MM.1S (cell line): ENCODE data around the gene RPS3.

Experiments
- DNase-seq: peaks from one replicate; pipeline ENCODE4 v3.0.0-alpha.2; 2015
- H2AFZ ChIP-seq: fragments of 300-600 bp; sonication (generic); 2 replicates; pipeline ENCODE4 v1.6.0; 2016; ENCODE audit warnings: antibody characterized with exemption, low read length
- H3F3A ChIP-seq: fragments of 300-600 bp; sonication (generic); 2 replicates; pipeline ENCODE4 v1.6.1; 2016; ENCODE audit warnings: mild to moderate bottlenecking, antibody characterized with exemption, low read length, moderate library complexity, mixed read lengths; ENCODE audit not compliant: insufficient read depth
- H3K27ac ChIP-seq: fragments of 300-600 bp; sonication (generic); 2 replicates; pipeline ENCODE4 v1.5.1; 2016; ENCODE audit warnings: mild to moderate bottlenecking, low read length
- H3K27me3 ChIP-seq: fragments of 300-600 bp; sonication (generic); replicated peaks from 2 replicates; pipeline ENCODE4 v1.6.0; 2016; ENCODE audit warnings: low read length; ENCODE audit not compliant: insufficient read depth
- H3K36me3 ChIP-seq: fragments of 300-600 bp; sonication (generic); replicated peaks from 2 replicates; pipeline ENCODE4 v1.6.1; 2016; ENCODE audit warnings: mild to moderate bottlenecking, low read length, mixed read lengths; ENCODE audit not compliant: insufficient read depth
- H3K4me1 ChIP-seq: fragments of 300-600 bp; sonication (generic); 2 replicates; pipeline ENCODE4 v1.6.1; 2016; ENCODE audit warnings: low read length, mixed read lengths
- H3K4me2 ChIP-seq: fragments of 300-600 bp; sonication (generic); 2 replicates; pipeline ENCODE4 v1.6.0; 2016; ENCODE audit warnings: low read depth, low read length
- H3K4me3 ChIP-seq: fragments of 300-600 bp; sonication (generic); 2 replicates; pipeline ENCODE4 v1.5.1; 2016; ENCODE audit warnings: low read length, mixed read lengths
- H3K79me2 ChIP-seq: fragments of 300-600 bp; sonication (generic); 2 replicates; pipeline ENCODE4 v1.6.1; 2016; ENCODE audit warnings: mixed run types, low read length, mixed read lengths
- H3K9ac ChIP-seq: fragments of 300-600 bp; sonication (generic); 2 replicates; pipeline ENCODE4 v1.6.1; 2016; ENCODE audit warnings: low read length, mixed read lengths
- H3K9me2 ChIP-seq: fragments of 300-600 bp; sonication (generic); replicated peaks from 2 replicates; pipeline ENCODE4 v1.6.1; 2016; ENCODE audit warnings: mild to moderate bottlenecking, low read length, mixed read lengths; ENCODE audit not compliant: insufficient read depth
- H3K9me3 ChIP-seq: fragments of 300-600 bp; sonication (generic); replicated peaks from 2 replicates; pipeline ENCODE4 v1.6.1; 2016; ENCODE audit warnings: mild to moderate bottlenecking, low read length, mixed read lengths; ENCODE audit not compliant: insufficient read depth
- H4K20me1 ChIP-seq: fragments of 300-600 bp; sonication (generic); 2 replicates; pipeline ENCODE4 v1.6.1; 2016; ENCODE audit warnings: mild to moderate bottlenecking, low read length, moderate library complexity, mixed read lengths; ENCODE audit not compliant: insufficient read depth
- CTCF ChIP-seq: fragments of 300-600 bp; sonication (generic); IDR thresholded peaks from 2 replicates; pipeline ENCODE4 v1.5.1; 2016; ENCODE audit warnings: antibody characterized with exemption, low read length, mixed read lengths
- EZH2 ChIP-seq: fragments of 300-600 bp; sonication (generic); optimal IDR thresholded peaks from 2 replicates; pipeline ENCODE3; 2017; ENCODE audit warnings: low read depth, mild to moderate bottlenecking, antibody characterized with exemption, low read length, mixed read lengths
- EZH2phosphoT487 ChIP-seq: fragments of 300-600 bp; sonication (generic); IDR thresholded peaks from 2 replicates; pipeline ENCODE4 v1.6.1; 2018; ENCODE audit warnings: antibody characterized with exemption, low read length

The RPS3 gene

DNA sequence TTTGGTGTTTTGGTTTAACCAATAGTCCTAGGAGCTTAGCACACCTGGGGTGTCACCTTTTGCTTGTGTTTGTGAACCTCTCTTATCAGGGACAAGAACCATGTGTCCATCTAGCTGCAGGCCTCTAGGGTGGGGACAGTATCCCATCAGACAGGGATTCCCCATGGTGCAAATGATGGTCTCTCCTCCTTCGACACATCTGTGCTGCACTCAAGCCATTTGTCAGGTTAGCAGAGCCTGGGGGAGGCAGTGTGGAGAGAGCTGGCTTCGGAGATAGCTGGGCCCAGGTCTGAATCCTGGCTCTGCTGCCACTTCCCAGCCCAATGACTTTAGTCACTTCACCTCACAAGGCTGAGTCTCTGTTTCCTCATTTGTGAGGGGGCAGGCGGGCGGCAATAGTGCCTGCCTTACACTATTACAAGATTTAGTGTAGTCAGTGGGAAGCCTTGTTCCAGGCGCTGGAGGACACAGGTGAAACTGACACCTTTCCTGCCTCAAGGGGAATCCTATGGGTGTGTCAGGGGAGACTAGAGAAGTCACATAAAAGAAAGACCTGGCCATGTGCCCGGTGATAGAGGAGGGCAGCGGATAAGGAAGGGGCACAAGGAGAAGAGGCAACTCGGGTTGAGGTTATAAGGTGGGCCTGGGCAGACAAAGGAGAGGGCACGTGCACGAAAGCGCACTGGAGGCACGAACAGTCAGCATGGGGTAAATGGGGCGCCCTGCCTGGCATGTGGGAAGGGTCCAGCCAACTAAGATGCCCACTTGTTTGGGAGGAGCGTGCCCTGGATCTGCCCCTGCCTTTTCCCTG, 21.1 kb downstream of the RPS3 start:
- H3K79me2 ChIP-seq = no peaks in the 10 kb centered on the region
- TF ChIP-seq CTCF (no peak), EZH2 (no peak), EZH2phosphoT487 (no peak)
- H3K4me3 ChIP-seq = no peak overlapping the region
- H3K4me2 ChIP-seq = no peak overlapping the region
- H3F3A ChIP-seq = peaks cover 6% of the 10 kb centered on the region; the same call in 1 of the 2 replicates
- DNase-seq = no peak
- H3K9ac ChIP-seq = no peak overlapping the region
- H3K9me3 ChIP-seq = no peaks in the 10 kb centered on the region
- no peak overlapping the region for H3K27ac ChIP-seq
- H2AFZ ChIP-seq = no peak overlapping the region
- H3K9me2 ChIP-seq = no peaks in the 10 kb centered on the region
- H3K36me3 ChIP-seq = no peaks in the 10 kb centered on the region
- no peaks in the 10 kb centered on the region for H3K27me3 ChIP-seq
- no peaks in the 10 kb centered on the region for H3K4me1 ChIP-seq
- H4K20me1 ChIP-seq = no peaks in the 10 kb centered on the region

DNA sequence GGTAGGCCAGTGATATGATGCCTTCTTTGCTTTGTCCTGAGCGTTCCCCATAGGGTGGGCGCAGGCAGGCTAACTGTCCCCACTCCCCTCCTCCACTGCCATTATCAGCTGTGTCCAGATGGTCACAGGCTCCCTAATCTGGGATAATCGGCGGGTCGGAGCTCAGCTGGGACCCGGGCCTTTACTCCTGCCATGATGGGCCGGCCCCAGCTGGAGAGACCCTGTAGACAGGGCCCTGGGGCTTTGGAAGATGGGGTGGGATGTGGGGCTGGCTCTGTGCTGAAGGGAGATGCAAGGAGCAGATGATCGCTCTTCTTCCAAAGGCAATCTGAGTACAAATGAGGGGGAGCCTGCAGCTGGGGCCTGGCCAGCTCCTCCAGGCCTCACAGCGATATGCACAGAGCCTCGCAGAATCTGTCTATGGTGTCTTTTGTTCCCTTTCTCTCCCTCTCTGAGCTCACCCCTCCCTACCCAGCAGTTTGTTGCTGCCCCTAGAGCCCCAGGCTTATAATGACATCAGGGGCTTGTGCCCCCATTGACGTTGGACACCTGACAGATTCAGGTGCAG, 21.8 kb downstream of the RPS3 start:
- no peak overlapping the region for H3K9ac ChIP-seq
- no peaks in the 10 kb centered on the region for H3K9me3 ChIP-seq
- H3K27ac ChIP-seq = no peak overlapping the region
- no peak overlapping the region for H2AFZ ChIP-seq
- TF ChIP-seq EZH2phosphoT487 (no peak), CTCF (no peak), EZH2 (no peak)
- H3K4me3 ChIP-seq = no peak overlapping the region
- H3K79me2 ChIP-seq = no peaks in the 10 kb centered on the region
- DNase-seq = no peak
- H3K4me2 ChIP-seq = no peak overlapping the region
- no peaks in the 10 kb centered on the region for H3K9me2 ChIP-seq
- H3K27me3 ChIP-seq = no peaks in the 10 kb centered on the region
- peaks cover 6% of the 10 kb centered on the region; the same call in 1 of the 2 replicates for H3F3A ChIP-seq
- no peaks in the 10 kb centered on the region for H3K4me1 ChIP-seq
- H4K20me1 ChIP-seq = no peaks in the 10 kb centered on the region
- no peaks in the 10 kb centered on the region for H3K36me3 ChIP-seq

DNA sequence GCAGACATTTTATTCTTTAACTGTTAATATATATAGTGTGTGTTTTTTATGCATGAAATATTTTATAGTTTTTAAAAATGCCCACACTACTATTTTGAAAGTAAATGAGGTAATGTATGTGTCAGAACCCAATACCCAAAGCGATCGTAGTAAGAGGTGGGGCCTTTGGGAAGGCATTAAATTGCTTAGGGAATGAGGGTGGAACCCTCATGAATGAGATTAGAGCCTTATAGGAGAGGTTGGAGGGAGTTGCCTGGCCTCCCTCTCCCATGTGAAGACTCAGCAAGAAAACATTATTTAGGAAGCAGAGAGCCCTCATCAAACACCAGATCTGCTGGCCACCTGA, 22.6 kb downstream of the RPS3 start:
- Histone ChIP-seq H2AFZ (no peak overlapping the region), H3K4me2 (no peak overlapping the region), H3K79me2 (no peaks in the 10 kb centered on the region), H3K27ac (no peak overlapping the region), H3K36me3 (no peaks in the 10 kb centered on the region), H3K9ac (no peak overlapping the region), H3K4me3 (no peak overlapping the region), H3K9me2 (no peaks in the 10 kb centered on the region), H3K4me1 (no peaks in the 10 kb centered on the region), H3K9me3 (no peaks in the 10 kb centered on the region), H4K20me1 (no peaks in the 10 kb centered on the region), H3F3A (peaks cover 6% of the 10 kb centered on the region; the same call in 1 of the 2 replicates), H3K27me3 (no peaks in the 10 kb centered on the region)
- TF ChIP-seq EZH2 (no peak), EZH2phosphoT487 (no peak), CTCF (no peak)
- DNase-seq = no peak
